Measurements from ENCODE around the gene AGFG2. TPM values are rescaled to one million over a fixed set of nuclear protein-coding genes. Genes with fewer than 3 reads are reported as not detected.

The AGFG2 gene
- total and polyA plus RNA-seq, 10 of the 15 experiments (the other 5 are each of a cell fraction or from before 2014, with no cell fraction given) = 0.90 to 71.5 (median 25.4) TPM

DNA sequence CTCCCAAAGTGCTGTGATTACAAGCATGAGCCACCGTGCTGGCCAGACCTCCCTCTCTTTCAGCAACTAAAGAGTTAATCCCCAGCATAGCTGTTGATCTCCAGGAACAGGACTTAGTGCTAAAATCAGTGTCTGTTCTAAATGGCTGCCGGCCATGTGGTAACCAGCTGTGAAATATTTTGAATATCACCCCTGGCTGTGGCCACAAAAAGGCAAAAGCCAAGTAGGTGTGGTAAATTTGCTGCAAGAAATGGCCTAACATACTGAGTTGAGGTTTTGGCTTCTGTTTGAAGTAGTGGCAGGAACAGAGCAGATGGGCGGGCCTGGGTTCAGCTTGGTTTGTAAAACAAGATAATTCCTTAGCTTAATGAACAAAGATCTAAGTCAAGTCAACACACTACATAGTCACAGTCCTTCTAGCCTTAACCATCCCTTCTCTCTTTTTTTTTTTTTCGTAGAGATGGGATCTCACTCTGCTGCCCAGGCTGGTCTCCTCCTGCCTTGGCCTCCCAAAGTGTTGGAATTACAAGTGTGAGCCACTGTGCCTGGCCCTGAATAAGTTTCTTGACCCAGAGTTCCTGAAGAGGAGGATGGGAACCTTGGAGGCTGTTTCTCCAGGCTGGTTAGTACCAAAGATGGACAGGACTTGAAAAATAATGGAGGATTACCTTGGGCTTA lies 22.7 kb upstream of the AGFG2 start (continued):
- TF ChIP-seq, protein P1, sequence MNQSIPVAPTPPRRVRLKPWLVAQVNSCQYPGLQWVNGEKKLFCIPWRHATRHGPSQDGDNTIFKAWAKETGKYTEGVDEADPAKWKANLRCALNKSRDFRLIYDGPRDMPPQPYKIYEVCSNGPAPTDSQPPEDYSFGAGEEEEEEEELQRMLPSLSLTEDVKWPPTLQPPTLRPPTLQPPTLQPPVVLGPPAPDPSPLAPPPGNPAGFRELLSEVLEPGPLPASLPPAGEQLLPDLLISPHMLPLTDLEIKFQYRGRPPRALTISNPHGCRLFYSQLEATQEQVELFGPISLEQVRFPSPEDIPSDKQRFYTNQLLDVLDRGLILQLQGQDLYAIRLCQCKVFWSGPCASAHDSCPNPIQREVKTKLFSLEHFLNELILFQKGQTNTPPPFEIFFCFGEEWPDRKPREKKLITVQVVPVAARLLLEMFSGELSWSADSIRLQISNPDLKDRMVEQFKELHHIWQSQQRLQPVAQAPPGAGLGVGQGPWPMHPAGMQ (IDR thresholded peaks at IDR 0.05; ENCODE audit: borderline replicate concordance) = no peak
- TF ChIP-seq POLR2AphosphoS2 (IDR thresholded peaks at IDR 0.05; ENCODE audit: low read depth, low read length) (no peak), ZNF274 (IDR thresholded peaks at IDR 0.05; ENCODE audit: insufficient read depth, insufficient read length) (no peak)

DNA sequence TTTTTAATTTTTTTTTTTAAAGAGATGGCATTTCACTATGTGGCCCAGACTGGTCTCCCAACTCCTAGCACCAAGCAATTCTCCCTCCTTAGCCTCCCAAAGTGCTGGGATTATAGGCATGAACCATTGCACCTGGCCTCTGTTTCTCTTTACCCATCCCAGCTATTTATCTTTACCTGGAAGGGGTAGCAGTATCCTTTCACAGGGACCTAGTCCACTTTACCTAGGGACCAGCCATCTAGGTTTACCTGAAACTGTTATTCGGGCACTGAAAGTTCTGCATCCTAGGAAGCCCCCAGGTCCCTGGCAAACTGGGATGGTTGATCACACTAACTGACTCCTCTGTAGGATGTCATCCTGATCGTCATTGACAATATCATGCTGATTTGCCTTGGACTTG lies 21.7 kb upstream of the AGFG2 start:
- no peak overlapping the region for H3K4me2 ChIP-seq (ENCODE audit: control insufficient read depth, insufficient read depth)
- no peak for FAIRE-seq
- ChIA-PET CTCF (interaction anchor here (1.0 to 1.8 kb wide), 4 partner anchors 11 to 96 kb away, joined by 3 to 4 read pairs (median 4); no protein-coding TSS in a partner anchor), RAD21 (ENCODE audit: unreplicated experiment) (interaction anchor here (1.2 to 1.6 kb wide), 2 partner anchors 24 to 42 kb away, joined by 4 to 13 read pairs; no protein-coding TSS in a partner anchor), SMC1A (ENCODE audit: uncharacterized antibody, unreplicated experiment) (interaction anchor here (0.7 to 2.0 kb wide), 4 partner anchors 10 to 42 kb away, joined by 3 to 10 read pairs (median 4); no protein-coding TSS in a partner anchor), POLR2A (interaction anchor here (0.6 to 1.1 kb wide), 2 partner anchors 32 to 371 kb away, joined by 3 read pairs; no protein-coding TSS in a partner anchor)
- no peak overlapping the region for H2AFZ ChIP-seq (ENCODE audit: control insufficient read depth, low read depth, low read length)
- H3K4me1 ChIP-seq (ENCODE audit: control insufficient read depth, insufficient read depth, low read length) = peaks cover 25% of the 10 kb centered on the region
- no TSS peak for BruUV-seq (replicated peaks)
- no peak for ATAC-seq
- in situ Hi-C loops (cut with MboI) = no loop called here
- no peaks in the 10 kb centered on the region for H3K36me3 ChIP-seq (ENCODE audit: control insufficient read depth in 2 of 2, insufficient read depth in 2 of 2, low read length in 1 of 2)
- H3K79me2 ChIP-seq (ENCODE audit: control insufficient read depth, insufficient read depth, low read length) = no peaks in the 10 kb centered on the region
- H3K27me3 ChIP-seq (replicated peaks in 1 of 2; ENCODE audit: control insufficient read depth in 2 of 2, insufficient read depth in 2 of 2, low read length in 1 of 2) = no peaks in the 10 kb centered on the region
- WGBS (ENCODE audit: insufficient coverage, insufficient replicate concordance, low lambda C conversion rate, missing lambda C conversion rate) = 47% methylated on average over 2 of the region's 2 CpGs
- no peak for DNase-seq (ENCODE audit: low read depth, low spot score)
- H3K9ac ChIP-seq (ENCODE audit: control insufficient read depth, insufficient read depth, low read length) = no peak overlapping the region
- H3K9me3 ChIP-seq (replicated peaks; ENCODE audit: control insufficient read depth, insufficient read depth, low read length) = no peaks in the 10 kb centered on the region
- intact Hi-C loops (cut with micrococcal nuclease; ENCODE audit: unreplicated experiment) = no loop called here
- H3K4me3 ChIP-seq = no peak overlapping the region
- H3K27ac ChIP-seq (ENCODE audit: control insufficient read depth, insufficient read depth) = no peak overlapping the region
- no peaks in the 10 kb centered on the region for H4K20me1 ChIP-seq (ENCODE audit: control insufficient read depth, insufficient read depth)
- TF ChIP-seq ZZZ3 (IDR thresholded peaks at IDR 0.05; ENCODE audit: control insufficient read depth, insufficient read length, low read depth) = no peak
- no peak for TF ChIP-seq PML (IDR thresholded peaks at IDR 0.05; ENCODE audit: low read length)
- TF ChIP-seq, protein P2, sequence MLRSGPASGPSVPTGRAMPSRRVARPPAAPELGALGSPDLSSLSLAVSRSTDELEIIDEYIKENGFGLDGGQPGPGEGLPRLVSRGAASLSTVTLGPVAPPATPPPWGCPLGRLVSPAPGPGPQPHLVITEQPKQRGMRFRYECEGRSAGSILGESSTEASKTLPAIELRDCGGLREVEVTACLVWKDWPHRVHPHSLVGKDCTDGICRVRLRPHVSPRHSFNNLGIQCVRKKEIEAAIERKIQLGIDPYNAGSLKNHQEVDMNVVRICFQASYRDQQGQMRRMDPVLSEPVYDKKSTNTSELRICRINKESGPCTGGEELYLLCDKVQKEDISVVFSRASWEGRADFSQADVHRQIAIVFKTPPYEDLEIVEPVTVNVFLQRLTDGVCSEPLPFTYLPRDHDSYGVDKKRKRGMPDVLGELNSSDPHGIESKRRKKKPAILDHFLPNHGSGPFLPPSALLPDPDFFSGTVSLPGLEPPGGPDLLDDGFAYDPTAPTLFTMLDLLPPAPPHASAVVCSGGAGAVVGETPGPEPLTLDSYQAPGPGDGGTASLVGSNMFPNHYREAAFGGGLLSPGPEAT (IDR thresholded peaks at IDR 0.05; ENCODE audit: low read depth) = no peak
- TF ChIP-seq ESRRA (IDR thresholded peaks at IDR 0.05; ENCODE audit: low read length) = no peak
- TF ChIP-seq, protein P3, sequence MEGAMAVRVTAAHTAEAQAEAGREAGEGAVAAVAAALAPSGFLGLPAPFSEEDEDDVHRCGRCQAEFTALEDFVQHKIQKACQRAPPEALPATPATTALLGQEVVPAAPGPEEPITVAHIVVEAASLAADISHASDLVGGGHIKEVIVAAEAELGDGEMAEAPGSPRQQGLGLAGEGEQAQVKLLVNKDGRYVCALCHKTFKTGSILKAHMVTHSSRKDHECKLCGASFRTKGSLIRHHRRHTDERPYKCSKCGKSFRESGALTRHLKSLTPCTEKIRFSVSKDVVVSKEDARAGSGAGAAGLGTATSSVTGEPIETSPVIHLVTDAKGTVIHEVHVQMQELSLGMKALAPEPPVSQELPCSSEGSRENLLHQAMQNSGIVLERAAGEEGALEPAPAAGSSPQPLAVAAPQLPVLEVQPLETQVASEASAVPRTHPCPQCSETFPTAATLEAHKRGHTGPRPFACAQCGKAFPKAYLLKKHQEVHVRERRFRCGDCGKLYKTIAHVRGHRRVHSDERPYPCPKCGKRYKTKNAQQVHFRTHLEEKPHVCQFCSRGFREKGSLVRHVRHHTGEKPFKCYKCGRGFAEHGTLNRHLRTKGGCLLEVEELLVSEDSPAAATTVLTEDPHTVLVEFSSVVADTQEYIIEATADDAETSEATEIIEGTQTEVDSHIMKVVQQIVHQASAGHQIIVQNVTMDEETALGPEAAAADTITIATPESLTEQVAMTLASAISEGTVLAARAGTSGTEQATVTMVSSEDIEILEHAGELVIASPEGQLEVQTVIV (IDR thresholded peaks at IDR 0.05; ENCODE audit: borderline replicate concordance, partially characterized antibody) = no peak
- TF ChIP-seq, protein P4, sequence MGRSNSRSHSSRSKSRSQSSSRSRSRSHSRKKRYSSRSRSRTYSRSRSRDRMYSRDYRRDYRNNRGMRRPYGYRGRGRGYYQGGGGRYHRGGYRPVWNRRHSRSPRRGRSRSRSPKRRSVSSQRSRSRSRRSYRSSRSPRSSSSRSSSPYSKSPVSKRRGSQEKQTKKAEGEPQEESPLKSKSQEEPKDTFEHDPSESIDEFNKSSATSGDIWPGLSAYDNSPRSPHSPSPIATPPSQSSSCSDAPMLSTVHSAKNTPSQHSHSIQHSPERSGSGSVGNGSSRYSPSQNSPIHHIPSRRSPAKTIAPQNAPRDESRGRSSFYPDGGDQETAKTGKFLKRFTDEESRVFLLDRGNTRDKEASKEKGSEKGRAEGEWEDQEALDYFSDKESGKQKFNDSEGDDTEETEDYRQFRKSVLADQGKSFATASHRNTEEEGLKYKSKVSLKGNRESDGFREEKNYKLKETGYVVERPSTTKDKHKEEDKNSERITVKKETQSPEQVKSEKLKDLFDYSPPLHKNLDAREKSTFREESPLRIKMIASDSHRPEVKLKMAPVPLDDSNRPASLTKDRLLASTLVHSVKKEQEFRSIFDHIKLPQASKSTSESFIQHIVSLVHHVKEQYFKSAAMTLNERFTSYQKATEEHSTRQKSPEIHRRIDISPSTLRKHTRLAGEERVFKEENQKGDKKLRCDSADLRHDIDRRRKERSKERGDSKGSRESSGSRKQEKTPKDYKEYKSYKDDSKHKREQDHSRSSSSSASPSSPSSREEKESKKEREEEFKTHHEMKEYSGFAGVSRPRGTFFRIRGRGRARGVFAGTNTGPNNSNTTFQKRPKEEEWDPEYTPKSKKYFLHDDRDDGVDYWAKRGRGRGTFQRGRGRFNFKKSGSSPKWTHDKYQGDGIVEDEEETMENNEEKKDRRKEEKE (IDR thresholded peaks at IDR 0.05) = no peak
- TF ChIP-seq HDAC2 (IDR thresholded peaks at IDR 0.05) = no peak
- no peak for TF ChIP-seq FOXK2 (IDR thresholded peaks at IDR 0.05)
- no peak for TF ChIP-seq NFXL1 (IDR thresholded peaks at IDR 0.05; ENCODE audit: borderline replicate concordance)

Data from GM12878 (cell line).